ENCODE data around the gene UPK1B. TPM values are rescaled to one million over a fixed set of nuclear protein-coding genes. Genes with fewer than 3 reads are reported as not detected.

UPK1B gene
- total RNA-seq, 4 donors from 2014 or later, result not detected

GRCh38 chr3:119205685-119206084, 32.3 kb downstream of the UPK1B start:
- DNase-seq (no peak), ATAC-seq (no peak)
- H3K27me3 ChIP-seq, result no peaks in the 10 kb centered on the region
- H3K4me3 ChIP-seq, result no peak overlapping the region
- intact Hi-C loops (cut with DNase I; ENCODE audit: low total_unique reads) (no loop called here), in situ Hi-C loops (cut with MboI; ENCODE audit: low sequenced_read_pairs in 4 of 4) (no loop called here)
- H3K9me3 ChIP-seq, result no peaks in the 10 kb centered on the region
- no peak overlapping the region for H3K27ac ChIP-seq
- TF ChIP-seq POLR2A (IDR thresholded peaks at IDR 0.05) (no peak), CTCF (IDR thresholded peaks at IDR 0.05 in 4 of 5, conservative IDR thresholded peaks at IDR 0.05 in 1 of 5) (no peak)
- H3K36me3 ChIP-seq, result no peaks in the 10 kb centered on the region
- H3K4me1 ChIP-seq, result no peaks in the 10 kb centered on the region

DNA sequence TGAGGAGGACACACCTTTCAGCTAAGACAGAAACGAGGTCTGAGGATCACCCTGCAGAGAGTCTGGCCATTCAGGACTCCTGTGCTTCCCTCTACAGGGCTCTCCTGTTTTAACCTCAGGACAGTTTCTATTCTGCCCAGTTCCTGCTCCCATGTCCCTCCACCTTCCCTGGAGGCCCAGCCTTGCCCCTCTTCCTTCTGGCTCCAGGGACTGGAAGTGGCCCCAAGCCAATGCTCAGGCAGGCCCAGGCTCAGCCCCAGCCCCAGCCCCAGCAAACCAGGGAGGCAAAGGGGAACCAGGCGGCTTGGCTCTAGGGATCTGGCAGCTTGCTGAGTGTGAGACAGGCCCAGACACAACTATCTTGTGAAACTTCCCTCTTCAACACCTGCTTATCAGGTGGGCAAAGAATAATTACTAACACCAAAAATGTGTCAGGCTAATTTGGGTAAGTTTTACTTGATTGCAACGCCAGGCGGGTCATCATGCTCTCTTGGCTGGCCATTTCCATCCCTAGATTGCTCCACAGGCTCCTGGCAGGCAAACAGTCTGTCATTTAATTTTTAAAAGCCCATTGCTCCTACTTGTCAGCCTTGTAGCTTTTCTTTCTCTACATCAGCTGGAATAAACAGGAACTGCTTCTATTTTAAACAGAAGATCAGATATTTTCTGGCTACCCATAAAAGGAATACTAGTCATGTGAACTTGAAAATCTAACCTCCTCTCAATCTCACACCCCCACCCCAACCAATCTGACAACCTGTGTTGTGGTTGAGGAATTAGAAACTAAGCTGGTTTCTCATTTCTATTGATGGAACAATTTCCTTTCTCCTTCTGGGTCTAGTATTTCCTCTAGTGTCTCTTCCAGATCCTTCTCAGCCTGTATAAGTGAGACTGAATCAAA, 33.5 kb downstream of the UPK1B start:
- DNase-seq, result no peak
- Histone ChIP-seq H3K4me3 (no peak overlapping the region), H3K36me3 (peaks cover 0 to 7% of the 10 kb centered on the region in 2 donors), H3K4me1 (no peaks in the 10 kb centered on the region), H3K27me3 (no peaks in the 10 kb centered on the region), H3K9me3 (no peaks in the 10 kb centered on the region), H3K27ac (no peak overlapping the region)
- in situ Hi-C loops (cut with MboI; ENCODE audit: low sequenced_read_pairs in 4 of 4), result no loop called here
- intact Hi-C loops (cut with DNase I; ENCODE audit: low total_unique reads), result no loop called here
- TF ChIP-seq CTCF (IDR thresholded peaks at IDR 0.05 in 4 of 5, conservative IDR thresholded peaks at IDR 0.05 in 1 of 5) (no peak), POLR2A (IDR thresholded peaks at IDR 0.05) (no peak)
- ATAC-seq, result no peak

- H3K9me3 ChIP-seq, result no peaks in the 10 kb centered on the region
- no peak for DNase-seq
- in situ Hi-C loops (cut with MboI; ENCODE audit: low sequenced_read_pairs in 4 of 4), result no loop called here
- TF ChIP-seq CTCF (IDR thresholded peaks at IDR 0.05 in 4 of 5, conservative IDR thresholded peaks at IDR 0.05 in 1 of 5), result no peak
- H3K27me3 ChIP-seq, result no peaks in the 10 kb centered on the region
- no peak overlapping the region for H3K27ac ChIP-seq
- no peaks in the 10 kb centered on the region for H3K4me1 ChIP-seq
- intact Hi-C loops (cut with DNase I; ENCODE audit: low total_unique reads), result no loop called here
- no peak overlapping the region for H3K4me3 ChIP-seq
- H3K36me3 ChIP-seq, result peaks cover 0 to 13% of the 10 kb centered on the region in 2 donors
- ATAC-seq, result no peak
Measured at GRCh38 chr3:119207512-119207875, 34.1 kb downstream of the UPK1B start.

GRCh38 chr3:119211193-119211592, 37.8 kb downstream of the UPK1B start:
- no peaks in the 10 kb centered on the region for H3K27me3 ChIP-seq
- no peaks in the 10 kb centered on the region for H3K4me1 ChIP-seq
- DNase-seq, result no peak
- ATAC-seq, result no peak
- in situ Hi-C loops (cut with MboI; ENCODE audit: low sequenced_read_pairs in 4 of 4) (no loop called here), intact Hi-C loops (cut with DNase I; ENCODE audit: low total_unique reads) (no loop called here)
- H3K9me3 ChIP-seq, result no peaks in the 10 kb centered on the region
- no peak overlapping the region for H3K4me3 ChIP-seq
- TF ChIP-seq CTCF (IDR thresholded peaks at IDR 0.05 in 4 of 5, conservative IDR thresholded peaks at IDR 0.05 in 1 of 5), result no peak
- TF ChIP-seq POLR2A (IDR thresholded peaks at IDR 0.05), result no peak
- H3K36me3 ChIP-seq, result peaks cover 0 to 32% of the 10 kb centered on the region in 2 donors
- no peak overlapping the region for H3K27ac ChIP-seq
